Cortex of kidney (tissue), 1 donor: ENCODE measurements around the gene ACADSB.

Experiments used
- DNase-seq: peaks from one replicate; lab custom pipeline; 2025; lab: John Stamatoyannopoulos, UW

ACADSB gene

DNA sequence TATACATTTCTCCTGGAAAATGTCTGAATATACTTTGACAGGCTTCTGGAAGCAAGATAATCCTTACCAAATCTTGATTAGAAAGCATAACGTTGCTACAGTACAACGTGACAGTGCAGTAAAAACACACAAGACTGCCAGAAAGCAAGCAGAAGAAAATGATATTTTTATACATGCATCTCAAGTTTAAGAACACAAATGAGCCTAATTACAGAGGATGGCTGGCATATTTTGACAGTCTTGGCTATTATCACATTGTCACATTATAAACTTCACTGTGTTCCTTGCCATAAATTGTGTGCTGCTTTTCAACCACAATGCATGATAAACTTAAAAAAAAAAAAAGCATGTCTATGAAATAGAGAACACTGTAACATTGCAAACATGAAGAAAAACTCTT lies 4.5 kb upstream of the ACADSB start:
- DNase-seq, result no peak

DNA sequence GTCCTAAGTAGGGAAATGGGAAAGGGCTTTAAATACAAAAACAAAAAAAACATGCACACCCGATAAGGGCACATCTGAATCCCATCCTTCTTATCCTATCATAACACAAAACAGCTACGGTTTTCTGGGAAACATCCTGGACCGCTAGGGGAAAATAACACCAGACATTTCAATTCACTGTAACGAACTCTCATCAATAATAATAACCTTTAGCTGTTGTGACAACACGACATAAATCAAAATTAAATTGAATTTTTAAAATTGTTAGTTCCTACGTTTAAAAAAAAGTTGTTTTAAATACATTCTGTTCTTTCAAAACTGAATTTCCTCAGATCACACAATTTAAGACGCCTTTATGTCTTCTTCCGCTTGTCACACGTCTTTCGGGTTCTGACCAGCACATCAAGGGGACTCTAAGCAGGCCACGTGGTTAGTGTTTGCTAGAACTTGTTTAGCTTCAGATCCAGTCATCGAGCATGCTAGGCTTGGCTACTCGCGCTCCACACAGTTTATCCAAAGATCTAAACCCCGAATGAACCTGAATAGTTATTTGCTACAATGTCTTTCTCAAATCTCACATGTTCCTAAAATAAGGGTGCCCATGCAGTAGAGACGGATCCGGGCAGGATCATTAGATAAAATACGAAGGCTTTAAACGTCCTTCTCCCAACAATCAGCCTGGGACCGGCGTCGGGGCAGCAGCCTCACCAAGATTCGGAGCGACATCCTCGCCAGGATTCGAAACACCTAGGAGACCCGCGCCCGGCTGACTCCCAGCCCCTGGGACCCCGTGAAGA lies 1.1 kb upstream of the ACADSB start:
- DNase-seq, result no peak

DNA sequence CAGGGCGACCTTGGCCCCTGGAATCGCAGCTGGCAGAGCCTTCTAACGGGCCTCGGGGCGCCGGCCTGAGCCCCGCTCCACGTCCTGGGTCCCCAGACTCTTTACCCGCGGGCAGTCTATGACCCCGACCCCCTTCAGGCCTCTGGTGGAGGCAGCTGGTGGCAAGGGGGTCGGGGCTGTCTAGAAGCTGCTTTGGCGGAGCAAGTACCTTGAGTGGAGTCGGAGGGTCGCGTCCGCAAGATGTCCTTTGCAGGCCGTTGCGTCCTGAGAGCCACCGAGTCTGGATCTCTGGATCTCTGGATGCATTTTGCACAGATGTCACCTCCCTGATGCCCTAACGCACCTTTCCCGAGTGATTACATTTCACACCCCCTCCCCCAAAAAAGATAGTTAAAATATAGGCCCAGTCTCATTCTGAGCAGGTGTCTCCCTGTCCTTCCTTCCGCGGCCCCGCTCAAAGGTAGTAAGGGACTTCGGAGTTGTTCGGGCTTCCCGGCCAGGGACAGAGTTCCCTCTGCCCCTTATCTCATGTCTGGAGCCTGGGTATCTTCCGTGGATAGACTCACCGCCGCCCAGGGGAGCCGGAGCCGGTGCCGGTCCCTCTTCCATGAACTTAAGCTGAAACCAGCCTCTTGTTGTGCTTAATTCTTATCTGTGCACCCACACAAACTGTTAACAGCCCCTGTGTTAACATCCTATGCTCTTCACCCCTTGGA lies 457 bp downstream of the ACADSB start:
- DNase-seq, result no peak

DNA sequence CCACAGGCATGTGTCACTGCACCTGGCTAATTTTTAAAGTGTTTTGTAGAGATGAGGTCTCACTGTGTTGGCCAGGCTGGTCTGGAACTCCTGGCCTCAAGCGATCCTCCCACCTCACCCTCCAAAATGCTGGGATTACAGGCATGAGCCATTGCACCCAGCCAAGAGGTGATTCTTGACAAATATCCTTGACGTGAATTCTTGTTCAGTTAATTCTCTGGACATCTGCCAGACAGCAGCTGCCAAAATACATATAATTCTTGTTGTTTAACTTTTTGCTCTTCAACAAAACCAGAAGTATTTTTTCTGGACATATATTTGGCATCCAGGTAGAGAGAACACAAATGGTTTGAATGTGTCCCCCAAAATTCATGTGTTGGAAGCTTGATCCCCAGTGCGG lies 3.2 kb downstream of the ACADSB start:
- DNase-seq, result no peak

DNA sequence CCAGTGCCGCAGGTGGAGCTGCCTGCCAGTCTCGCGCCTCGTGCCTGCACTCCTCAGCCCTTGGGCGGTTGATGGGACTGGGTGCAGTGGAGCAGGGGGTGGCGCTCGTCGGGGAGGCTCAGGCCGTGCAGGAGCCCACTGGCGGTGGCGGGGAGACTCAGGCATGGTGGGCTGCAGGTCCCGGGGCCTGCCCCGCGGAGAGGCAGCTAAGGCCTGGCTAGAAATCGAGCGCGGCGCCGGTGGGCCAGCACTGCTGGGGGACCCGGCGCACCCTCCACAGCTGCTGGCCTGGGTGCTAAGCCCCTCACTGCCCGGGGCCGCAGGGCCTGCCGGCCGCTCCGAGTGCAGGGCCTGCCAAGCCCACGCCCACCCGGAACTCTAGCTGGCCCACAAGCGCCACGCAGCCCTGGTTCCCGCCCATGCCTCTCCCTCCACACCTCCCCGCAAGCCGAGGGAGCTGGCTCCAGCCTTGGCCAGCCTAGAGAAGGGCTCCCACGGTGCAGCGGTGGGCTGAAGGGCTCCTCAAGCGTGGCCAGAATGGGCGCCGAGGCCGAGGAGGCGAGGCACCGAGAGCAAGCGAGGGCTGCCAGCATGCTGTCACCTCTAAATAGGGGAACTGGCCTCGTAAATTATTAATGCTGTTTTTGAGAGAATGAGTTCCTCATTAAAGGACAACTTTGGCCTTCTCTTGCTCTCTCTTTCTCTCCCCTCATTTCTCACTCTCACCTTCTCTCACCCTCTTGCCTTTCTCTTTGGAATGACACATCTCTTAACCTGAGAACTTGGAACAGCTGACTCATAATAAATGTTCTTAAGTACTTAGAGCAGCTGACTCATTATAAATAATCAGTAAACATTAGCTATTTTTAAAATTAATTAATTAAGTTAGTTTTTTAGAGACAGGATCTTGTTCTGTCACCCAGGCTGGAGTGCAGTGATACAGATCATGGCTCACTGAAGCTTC lies 4.9 kb downstream of the ACADSB start:
- DNase-seq, result no peak

DNA sequence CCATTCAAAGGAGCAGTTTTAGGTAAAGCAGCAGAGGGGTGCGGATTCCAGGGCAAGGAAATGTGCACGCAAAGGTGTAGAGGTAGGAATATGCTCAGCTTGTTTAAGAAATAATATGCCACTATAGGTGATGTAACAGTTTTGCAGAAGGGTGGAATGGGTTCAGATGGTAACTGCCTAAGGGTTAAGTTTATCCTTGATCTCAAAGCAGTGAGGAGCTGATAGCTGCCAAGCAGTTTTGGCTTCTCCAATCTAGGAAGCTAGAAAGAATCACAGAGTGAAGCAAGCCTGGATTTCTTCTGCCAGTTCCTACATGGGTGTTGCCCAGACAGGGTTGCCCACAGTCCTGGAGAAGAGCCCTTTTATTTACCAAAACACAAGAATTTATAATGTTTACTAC lies 6.0 kb downstream of the ACADSB start:
- DNase-seq, result no peak

DNA sequence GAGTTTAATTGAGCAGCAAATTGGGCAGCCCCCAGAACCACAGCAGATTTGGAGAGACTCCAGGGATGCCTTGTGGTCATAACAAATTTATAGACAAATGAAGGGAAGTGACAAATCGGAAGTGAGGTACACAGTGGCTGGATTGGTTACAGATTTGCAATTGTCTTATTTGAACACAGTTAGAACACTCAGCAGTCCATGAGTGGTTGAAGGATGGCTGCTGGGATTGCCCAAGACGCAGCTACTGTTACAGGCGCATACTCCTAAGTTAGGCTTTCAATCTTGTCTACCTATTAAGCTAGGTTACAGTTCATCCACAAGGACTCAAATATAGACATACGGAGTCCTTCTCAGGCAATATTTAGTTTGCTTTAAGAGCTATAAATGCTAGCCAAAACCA lies 7.4 kb downstream of the ACADSB start:
- no peak for DNase-seq

DNA sequence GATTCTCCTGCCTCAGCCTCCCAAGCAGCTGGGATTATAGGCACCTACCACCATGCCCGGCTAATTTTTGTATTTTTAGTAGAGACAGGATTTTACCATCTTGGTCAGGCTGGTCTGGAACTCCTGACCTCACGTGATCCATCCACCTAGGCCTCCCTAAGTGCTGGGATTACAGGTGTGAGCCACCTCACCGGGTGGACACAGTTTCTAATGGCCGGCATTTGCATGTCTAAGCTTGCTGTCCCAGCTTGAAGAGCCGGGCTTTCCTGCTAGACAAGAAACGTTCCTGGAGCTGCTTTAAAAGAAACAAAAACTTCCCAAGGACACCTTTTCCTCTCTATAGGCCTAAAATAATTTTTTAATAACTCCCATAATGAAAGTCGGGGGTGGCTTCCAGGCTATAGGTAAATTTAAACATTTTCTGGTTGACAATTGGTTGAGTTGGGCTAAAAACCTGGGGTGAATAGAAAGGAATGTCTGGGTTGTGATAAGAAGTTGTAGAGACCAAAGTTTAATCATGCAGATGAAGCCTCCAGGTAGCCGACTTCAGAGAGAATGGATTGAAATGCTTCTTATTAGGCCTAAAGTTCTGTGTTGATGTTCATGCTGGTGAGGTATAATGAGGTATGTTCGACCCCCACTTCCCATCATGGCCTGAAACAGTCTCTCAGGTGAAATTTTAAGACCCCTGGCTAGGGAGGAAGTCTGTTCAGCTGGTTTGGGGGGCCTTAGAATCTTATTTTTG lies 8.8 kb downstream of the ACADSB start:
- DNase-seq, result no peak

DNA sequence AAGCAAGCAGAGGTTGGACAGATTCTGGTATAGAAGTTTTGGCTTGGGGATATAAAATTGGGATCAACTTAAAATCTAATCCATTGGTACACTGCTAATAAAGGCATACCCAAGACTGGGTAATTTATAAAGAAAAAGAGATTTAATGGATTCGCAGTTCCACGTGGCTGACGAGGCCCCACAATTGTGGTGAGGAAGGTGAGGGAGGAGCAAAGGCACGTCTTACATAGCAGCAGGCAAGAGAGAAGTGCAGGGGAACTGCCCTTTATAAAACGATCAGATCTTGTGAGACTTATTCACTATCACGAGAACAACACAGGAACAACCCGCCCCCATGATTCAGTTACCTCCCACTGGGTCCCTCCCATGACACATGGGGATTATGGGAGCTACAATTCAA lies 9.7 kb downstream of the ACADSB start:
- no peak for DNase-seq

DNA sequence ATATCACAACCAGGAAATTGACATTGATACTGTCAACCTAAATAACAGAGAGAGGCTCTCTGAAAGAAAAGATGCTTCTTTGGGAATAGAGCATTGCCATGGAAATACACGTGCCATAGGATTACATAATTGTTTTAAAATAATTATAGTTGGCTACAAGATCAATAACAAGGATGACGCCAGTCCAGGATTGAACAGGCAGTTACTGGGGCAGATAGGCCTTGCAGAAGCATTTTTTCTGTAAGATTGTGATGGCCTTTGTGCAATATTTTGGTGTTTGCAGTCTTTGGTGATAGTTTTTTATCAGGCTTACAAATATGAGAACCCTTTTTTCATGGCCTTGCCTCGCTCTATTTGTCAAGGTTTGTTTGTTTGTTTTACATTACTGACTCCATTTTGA lies 10.5 kb downstream of the ACADSB start:
- DNase-seq, result no peak

DNA sequence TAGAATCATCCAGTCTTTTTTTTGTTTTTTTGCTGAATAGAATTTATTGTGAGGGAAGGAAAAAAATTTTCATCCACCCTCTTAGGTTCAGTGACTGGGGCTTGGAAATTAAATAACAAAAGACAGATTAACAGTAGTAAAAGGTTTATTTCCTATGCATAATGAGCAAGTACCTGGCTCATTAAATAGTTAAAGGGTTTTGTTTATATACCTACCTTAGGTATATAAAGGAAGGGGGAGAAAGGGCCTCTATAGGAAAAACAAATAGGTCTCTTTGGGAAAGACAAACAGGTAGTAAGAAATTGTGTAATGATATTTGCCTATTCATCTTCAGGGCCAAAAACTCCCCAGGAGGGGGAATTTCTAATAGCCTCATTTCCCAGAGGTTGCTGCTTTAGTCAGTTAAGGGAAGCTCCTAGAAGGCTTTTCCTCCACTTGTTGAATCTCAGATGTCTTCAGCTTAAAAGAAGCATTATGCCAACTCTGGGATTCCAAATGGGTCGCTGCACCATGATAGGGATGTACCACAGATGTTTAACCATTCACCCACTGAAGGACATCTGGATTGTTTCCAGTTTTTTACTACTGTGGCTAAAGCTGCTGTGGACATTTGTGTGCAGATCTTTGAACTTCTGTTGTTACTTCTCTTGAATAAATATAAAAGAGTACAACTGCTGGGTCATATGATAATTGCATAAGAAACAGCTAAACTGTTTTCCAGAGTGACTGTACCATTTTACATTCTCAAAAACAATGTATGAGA lies 11.3 kb downstream of the ACADSB start:
- no peak for DNase-seq

DNA sequence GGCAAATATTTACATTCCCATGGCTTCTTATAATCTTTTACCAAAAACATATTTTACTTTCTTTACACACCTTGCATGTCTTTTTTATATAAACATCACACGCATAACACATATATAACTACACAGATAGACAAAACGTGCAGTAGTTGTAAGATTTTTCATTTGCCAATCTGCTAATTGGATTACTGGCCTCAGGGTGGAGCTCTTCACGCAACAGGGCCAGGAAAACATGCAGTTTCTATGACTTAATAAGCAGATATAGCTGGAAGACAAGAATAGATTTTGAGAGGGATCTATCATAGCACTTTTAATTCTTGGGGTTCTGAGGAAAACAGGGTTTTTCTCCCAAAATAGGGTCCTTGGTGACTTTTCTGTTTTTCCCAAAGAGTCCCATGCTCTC lies 12.7 kb downstream of the ACADSB start:
- no peak for DNase-seq

DNA sequence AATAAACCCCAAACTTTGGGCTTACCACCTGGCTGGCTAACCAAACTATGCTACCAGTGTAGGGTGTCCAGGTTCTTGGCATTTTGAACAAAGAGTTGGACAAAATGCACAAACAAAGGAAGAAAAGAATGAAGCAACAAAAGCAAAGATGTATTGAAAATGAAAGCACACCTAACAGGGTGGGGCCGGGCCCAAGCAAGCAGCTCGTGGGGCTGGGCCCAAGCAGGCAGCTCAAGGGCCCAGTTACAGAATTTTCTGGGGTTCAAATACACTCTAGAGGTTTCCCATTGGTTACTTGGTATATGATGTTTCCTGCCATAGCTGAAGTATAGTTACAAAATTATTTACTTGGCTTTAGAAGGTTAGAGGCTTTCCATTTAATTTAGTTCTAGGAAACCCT lies 15.7 kb downstream of the ACADSB start:
- no peak for DNase-seq

DNA sequence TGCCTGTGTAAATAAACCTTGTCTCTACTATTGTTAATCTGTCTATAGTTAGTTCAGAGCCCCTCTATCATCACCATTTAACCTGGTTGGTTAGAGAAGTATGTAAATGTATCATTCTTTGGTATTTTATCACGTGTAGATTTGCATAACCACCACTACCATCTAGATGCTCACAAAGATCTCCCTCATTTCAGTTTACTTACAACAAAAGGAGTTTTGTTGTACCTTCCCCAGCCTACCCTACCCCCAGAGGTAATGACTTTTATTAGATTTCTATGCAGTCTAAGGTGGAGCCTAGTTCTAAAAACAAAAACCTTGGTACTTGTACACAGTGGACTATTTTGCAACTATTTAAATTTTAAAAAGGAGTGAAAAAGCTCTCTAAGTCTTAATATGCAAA lies 17.5 kb downstream of the ACADSB start:
- DNase-seq, result no peak

DNA sequence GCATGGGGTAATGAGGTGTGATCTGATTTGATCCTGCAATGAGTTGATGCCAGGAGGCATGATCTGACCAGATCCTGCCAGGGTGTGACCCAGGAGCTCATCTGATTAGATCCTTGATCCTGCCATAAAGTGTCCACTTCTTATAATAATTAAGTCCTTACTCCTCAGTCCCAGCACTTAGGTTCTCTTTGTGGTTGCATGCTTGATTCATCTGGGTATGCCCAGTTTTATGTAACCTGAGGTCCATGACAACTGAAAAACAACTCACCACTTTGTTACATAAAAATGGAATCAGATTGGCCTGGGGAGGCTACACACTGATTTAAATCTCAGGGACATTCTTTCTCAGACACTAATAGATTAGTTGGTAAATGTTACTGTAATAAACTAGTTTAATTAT lies 19.1 kb downstream of the ACADSB start:
- DNase-seq, result no peak

DNA sequence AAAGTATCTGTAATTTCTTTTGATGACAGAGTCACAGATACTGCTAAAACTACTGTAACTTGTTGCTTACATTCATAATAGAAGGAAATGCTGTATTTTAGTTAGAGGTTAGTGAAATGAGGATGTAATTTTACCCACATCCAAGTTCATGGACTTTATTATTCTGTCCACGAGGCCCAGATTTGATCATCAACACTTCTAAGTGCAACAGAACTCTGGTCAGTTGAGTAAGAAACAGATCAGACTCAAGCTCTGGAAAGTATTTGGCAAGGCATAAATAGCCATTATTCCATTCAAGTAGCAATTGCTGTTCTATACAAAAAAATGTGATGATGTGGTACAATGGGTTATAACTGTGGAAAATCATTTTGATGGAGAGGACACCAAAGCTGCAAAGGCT lies 22.3 kb downstream of the ACADSB start:
- DNase-seq, result no peak

DNA sequence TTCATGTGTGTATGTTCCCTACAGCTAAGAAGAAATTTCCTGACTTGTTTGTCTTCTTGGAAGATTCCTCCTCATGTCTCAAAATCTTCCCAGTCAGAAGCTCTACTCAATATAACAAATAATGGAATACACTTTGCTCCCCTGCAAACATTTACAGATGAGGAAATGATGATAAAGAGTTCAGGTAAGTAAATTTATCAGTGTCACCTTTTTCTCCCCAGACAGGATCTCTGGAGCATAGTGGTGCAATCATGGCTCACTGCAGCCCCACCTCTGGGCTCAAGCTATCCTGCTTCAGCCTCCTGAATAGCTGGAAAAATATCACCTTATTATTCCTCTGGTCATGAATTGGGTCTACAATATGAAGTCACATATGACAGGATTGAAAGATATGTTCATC lies 25.5 kb downstream of the ACADSB start:
- DNase-seq, result no peak

DNA sequence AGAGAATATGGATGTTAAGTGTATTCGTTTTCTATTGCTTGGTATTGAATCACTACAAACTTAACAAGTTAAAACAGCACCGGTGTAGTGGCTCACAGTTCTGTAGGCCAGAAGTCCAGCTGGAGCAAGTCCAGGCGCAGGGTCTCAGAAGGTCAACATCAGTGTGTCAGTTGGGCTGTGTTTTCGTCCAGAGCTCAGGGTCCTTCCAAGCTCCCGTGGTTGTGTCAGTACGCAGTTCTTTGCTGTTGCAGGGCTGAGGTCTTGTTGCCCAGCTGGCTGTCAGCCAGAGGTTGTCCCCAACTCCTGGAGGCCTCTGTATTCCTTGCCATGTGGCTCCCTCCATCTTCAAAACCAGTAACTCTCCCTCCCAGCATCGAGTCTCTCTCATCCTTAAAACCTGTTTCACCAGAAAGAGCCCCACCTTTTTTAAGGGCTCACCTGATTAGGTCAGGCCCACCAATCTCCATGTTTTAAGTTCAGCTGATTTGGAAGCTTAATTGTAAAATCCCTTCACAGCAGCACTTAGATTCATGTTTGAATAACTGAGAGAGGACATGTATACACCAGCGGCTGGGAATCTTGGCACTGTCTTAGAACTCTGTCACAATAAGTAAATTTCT lies 26.8 kb downstream of the ACADSB start:
- no peak for DNase-seq

DNA sequence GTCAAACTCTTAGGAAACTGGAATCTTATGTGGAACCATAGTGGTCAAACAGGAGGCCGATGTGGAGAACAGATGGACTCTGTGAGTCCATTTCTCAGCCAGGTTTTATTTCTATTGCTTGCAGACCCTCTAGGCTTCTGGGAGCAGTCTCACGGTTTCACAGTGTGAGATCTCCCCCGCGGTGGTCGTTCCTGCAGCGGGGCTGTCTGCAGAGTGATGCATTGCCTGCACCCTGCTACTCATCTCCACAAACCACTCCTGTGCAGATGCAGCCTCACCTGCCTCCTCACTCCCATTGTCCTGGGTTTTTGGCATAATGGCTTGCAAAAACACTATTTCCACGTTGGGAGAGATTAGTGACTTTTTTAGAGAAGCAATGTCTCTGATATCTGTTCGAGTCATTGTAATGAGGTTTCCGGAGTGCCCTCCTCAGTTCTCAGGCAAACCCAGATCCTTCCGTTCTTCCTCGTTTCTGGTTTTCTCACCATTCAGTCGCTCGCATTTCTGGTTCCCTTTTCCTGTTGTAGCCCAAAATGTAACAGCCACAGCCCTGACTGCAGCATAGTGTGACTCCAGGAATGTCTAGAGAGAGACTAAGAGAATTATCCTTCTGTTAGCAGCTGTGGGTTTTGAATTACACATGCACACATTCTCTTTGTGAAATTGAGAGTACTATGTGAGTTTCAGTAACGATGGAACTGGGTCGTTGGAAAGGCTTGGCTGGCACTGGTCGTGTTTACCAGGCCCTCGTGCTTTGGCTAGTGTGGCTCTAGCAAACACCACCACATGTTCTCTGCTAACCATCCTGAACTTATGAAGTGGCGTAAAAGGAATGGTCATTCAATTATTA lies 30.2 kb downstream of the ACADSB start:
- no peak for DNase-seq

DNA sequence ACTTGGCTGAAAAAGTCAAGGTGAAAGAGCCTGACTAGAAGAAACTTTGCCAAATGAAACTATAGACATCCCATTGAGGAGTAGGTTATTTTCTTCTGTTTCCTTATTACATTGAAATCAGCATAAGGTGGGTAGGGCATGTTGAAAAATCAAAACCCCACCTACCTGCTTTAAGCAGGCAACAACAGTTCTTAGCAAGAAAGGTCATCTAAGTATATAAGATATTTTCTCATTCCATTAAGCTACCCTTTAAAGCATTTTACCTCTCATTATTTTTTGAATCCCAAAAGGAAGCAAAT lies 30.8 kb downstream of the ACADSB start:
- DNase-seq, result no peak
